SK-N-MC (cell line): ENCODE measurements around the gene ALX3.

Experiments used
- DNase-seq: peaks from one replicate; pipeline ENCODE4 v3.0.0-alpha.2; 2011; ENCODE audit warnings: low read depth, low spot score
- H3K27ac ChIP-seq: fragments of 200-600 bp; sonication (generic); 2 replicates; pipeline ENCODE4 v1.5.1; 2016; ENCODE audit warnings: mixed run types
- H3K36me3 ChIP-seq: fragments of 200-600 bp; sonication (generic); 2 replicates; pipeline ENCODE4 v1.6.1; 2017; ENCODE audit warnings: antibody characterized with exemption, low read length, mixed read lengths; ENCODE audit not compliant: insufficient read depth
- H3K4me3 ChIP-seq: fragments of 200-600 bp; sonication (generic); 2 replicates; pipeline ENCODE4 v1.5.1; 2016
- H3K9ac ChIP-seq: fragments of 200-600 bp; sonication (generic); 2 replicates; pipeline ENCODE4 v1.8.0; 2017; ENCODE audit warnings: mixed run types, mixed read lengths; ENCODE audit not compliant: insufficient read length
- H3K9me3 ChIP-seq: fragments of 200-600 bp; sonication (generic); 2 replicates; pipeline ENCODE4 v1.6.1; 2017; ENCODE audit warnings: low read depth, mild to moderate bottlenecking, antibody characterized with exemption, low read length, moderate library complexity, mixed read lengths
- EZH2 ChIP-seq: fragments of 200-600 bp; sonication (generic); IDR thresholded peaks from one replicate; pipeline ENCODE4 v1.6.1; 2017; ENCODE audit warnings: antibody characterized with exemption
- FOXP2 ChIP-seq: optimal IDR thresholded peaks from 2 replicates; pipeline ENCODE3; 2011; ENCODE audit warnings: mild to moderate bottlenecking, moderate library complexity; ENCODE audit not compliant: insufficient read depth; ENCODE audit errors: extremely low read length, control extremely low read depth
- POLR2AphosphoS5 ChIP-seq: IDR thresholded peaks from 2 replicates; pipeline ENCODE4 v1.6.1; 2012; ENCODE audit warnings: mild to moderate bottlenecking, low read depth, low read length, borderline replicate concordance

Gene ALX3

DNA sequence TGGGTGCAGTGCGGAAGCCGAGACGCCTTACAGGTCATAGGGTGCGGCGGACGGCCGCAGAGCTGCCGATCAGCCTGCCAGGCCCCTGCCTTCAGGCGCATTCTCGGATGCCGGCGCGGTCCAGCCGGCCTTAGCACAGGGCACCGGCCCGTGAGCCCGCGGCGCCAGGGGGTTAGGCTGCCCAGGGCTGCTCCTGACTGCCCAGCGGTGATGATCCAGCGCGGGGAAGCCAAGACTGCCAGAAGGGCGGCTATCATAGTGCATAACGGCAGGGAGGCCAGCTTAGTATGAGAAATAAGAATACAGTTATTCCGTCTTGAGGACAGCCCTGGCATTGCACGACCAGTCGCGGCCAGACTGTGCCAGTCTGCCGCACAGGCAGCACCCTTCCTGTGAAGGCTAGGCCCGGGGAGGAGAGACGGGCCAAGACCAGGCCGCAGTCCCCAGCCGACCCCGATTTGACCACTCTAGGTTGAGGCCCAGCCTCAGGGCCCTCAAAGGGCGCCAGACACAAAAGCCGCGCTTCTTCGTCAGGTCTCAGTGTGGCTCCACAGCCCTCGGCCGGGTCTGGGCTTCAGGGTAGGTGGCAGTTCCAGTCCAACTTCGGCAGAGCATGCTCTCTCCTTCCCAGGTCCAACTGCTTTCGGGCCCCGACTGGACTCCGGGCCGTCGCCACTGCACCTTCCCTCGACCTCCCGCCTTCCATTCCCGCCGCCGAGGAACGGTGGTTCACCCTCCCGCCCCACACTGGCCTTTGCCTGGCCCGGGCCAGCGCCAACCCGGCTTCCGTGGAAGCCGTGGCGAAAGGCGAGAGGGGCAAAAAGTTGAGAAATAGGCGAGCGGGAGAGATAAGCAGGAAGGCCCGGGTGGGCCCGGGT, 829 bp downstream of the ALX3 start:
- H3K9ac ChIP-seq: peak overlapping the region; percentile 96

DNA sequence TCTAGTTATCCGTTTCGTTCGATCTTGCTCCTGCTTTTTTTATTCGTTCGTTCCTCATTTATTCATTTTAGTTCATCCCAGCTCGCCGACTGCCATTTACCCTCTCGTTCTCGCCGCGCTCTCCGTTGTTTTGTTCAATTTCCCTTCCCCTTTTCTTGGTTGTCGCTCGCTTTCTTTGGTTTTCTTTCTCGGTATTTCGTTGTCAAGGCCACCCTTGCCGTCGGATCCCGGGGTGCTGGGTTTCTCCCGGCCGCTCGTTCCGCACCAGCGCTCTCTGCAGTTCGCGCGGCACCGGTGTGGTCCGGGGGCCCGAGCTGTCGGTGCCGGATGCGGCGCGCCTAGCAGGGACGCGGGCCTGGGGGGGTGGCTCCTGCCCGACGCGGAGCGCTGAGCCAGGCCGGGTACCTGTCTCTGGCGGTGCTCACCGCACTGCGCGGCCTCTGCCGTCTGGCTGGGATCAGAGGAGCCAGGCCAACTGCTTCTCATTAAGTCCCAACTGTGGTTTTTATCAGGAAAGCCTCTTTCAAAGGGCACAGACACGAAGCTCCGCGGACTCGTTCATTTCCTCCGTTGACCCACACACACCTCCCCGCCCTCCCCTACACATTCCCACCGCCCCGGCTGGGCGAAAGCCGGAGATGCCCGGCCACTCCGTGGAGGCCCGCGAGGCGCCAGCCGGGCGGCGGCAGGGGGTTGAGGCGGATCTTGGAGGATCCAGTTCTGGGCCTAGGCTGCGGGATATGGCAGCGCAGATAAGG, 1.6 kb downstream of the ALX3 start:
- Histone ChIP-seq H3K9me3 (no peaks in the 10 kb centered on the region), H3K27ac (no peak overlapping the region; the same call in 1 of the 2 replicates), H3K4me3 (peak overlapping the region; percentile 97), H3K36me3 (peaks cover 30% of the 10 kb centered on the region; the same call in 1 of the 2 replicates), H3K9ac (peak overlapping the region; percentile 96)
- no peak for DNase-seq
- TF ChIP-seq POLR2AphosphoS5 (no peak), EZH2 (no peak), FOXP2 (no peak)

More for the DNA sequence above, 829 bp downstream of the ALX3 start:
- Histone ChIP-seq H3K36me3 (peaks cover 24% of the 10 kb centered on the region; the same call in 1 of the 2 replicates), H3K27ac (peak overlapping the region; percentile 55; the same call in 1 of the 2 replicates), H3K4me3 (peak overlapping the region; percentile 97), H3K9me3 (no peaks in the 10 kb centered on the region)
- TF ChIP-seq POLR2AphosphoS5 (no peak), EZH2 (no peak), FOXP2 (no peak)
- DNase-seq: no peak

GRCh38 chr1:110067893-110068645, 2.4 kb downstream of the ALX3 start:
- TF ChIP-seq FOXP2 (no peak), POLR2AphosphoS5 (no peak), EZH2 (no peak)
- H3K4me3 ChIP-seq: no peak overlapping the region
- H3K9ac ChIP-seq: no peak overlapping the region

DNA sequence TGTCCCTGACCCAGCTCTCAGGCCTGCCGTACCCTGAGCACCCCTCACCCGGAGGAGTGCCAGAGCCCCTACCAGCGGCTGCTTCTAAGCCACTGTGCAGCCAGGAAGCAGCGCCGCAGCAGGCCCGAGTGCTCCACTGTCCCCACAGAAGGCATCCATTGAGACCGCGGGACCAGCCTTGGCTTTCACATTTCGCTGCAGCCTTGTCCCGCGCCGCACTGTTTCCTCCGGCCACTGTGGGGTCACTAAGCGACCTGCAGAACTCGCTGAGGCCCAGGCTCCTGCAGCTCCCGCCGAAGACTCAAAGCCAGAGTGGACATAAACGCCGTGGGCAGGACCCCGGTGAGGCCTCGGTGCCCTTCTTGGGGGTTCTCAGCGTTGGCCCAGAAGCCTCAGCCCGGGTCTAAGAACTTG, 3.0 kb downstream of the ALX3 start:
- TF ChIP-seq EZH2: no peak
- TF ChIP-seq POLR2AphosphoS5: no peak
- TF ChIP-seq FOXP2: no peak
- Histone ChIP-seq H3K9ac (no peak overlapping the region), H3K36me3 (peaks cover 32% of the 10 kb centered on the region; the same call in 1 of the 2 replicates), H3K9me3 (no peaks in the 10 kb centered on the region), H3K4me3 (no peak overlapping the region), H3K27ac (no peak overlapping the region; the same call in 1 of the 2 replicates)
- DNase-seq: no peak

More at GRCh38 chr1:110067893-110068645, 2.4 kb downstream of the ALX3 start:
- no peak overlapping the region for H3K27ac ChIP-seq
- H3K36me3 ChIP-seq: peaks cover 32% of the 10 kb centered on the region; the same call in 1 of the 2 replicates
- DNase-seq: no peak
- H3K9me3 ChIP-seq: no peaks in the 10 kb centered on the region

GRCh38 chr1:110065841-110066240, 4.6 kb downstream of the ALX3 start:
- Histone ChIP-seq H3K4me3 (peak overlapping the region; percentile 61), H3K36me3 (peaks cover 32% of the 10 kb centered on the region; the same call in 1 of the 2 replicates), H3K27ac (peak overlapping the region; percentile 86), H3K9me3 (no peaks in the 10 kb centered on the region), H3K9ac (peak overlapping the region; percentile 20)
- no peak for DNase-seq
- no peak for TF ChIP-seq FOXP2

- no peak for DNase-seq
- peak overlapping the region; percentile 61 for H3K4me3 ChIP-seq
- H3K9me3 ChIP-seq: no peaks in the 10 kb centered on the region
- peak overlapping the region; percentile 86 for H3K27ac ChIP-seq
- peak overlapping the region; percentile 20 for H3K9ac ChIP-seq
- TF ChIP-seq EZH2 (no peak), POLR2AphosphoS5 (no peak), FOXP2 (no peak)
- peaks cover 38% of the 10 kb centered on the region; the same call in 1 of the 2 replicates for H3K36me3 ChIP-seq
These were observed 5.7 kb downstream of the ALX3 start for GRCh38 chr1:110064576-110065337.

DNA sequence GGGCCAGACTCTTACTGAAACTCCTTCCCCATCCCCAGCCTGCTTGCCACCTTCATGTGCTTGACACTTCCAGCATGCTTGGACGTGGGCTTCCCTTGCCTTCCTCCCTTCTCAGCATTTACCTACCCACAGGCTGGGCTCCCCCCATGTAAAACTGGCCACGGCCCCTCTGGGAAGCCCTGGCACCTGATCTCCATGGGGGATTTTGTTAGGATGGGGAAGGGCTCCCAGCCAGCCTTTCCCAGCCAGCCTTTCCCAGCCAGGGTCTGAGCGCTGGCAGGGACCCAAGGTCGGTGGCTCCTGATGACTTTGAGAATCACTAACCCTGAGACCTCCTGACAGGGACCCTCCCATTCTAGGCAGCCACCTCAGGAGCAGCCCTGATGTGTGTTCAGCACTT, 6.7 kb downstream of the ALX3 start:
- no peak for DNase-seq
- no peak overlapping the region for H3K4me3 ChIP-seq
- TF ChIP-seq EZH2 (no peak), POLR2AphosphoS5 (no peak), FOXP2 (no peak)
- no peak overlapping the region for H3K9ac ChIP-seq
- no peaks in the 10 kb centered on the region for H3K9me3 ChIP-seq
- H3K27ac ChIP-seq: no peak overlapping the region
- H3K36me3 ChIP-seq: peaks cover 31% of the 10 kb centered on the region; the same call in 1 of the 2 replicates
